IPS DF 4.7 (cell line): ENCODE results near the gene NELFE.
"Not testable (repeated sequence)": the region's sequence is repeated elsewhere in the genome, so short reads cannot be mapped to it uniquely, and the experiment has no call there.

Source experiments
- DNase-seq: peaks from one replicate; pipeline ENCODE4 v3.0.0-alpha.2; 2013; ENCODE audit warnings: low spot score; ENCODE audit errors: extremely low read depth

NELFE gene

GRCh38 chr6:31949926-31950548, 8.7 kb downstream of the NELFE start:
- DNase-seq: no peak

- DNase-seq: no peak
Measured at GRCh38 chr6:31948753-31949413, 9.9 kb downstream of the NELFE start.

- DNase-seq: no peak
Measured at GRCh38 chr6:31948306-31948705, 10.5 kb downstream of the NELFE start.

GRCh38 chr6:31947864-31948263, 10.9 kb downstream of the NELFE start:
- no peak for DNase-seq

- no peak for DNase-seq
Measured at GRCh38 chr6:31947070-31947675, 11.6 kb downstream of the NELFE start.

GRCh38 chr6:31946370-31946885, 12.3 kb downstream of the NELFE start:
- no peak for DNase-seq

GRCh38 chr6:31945507-31946369, 13.0 kb downstream of the NELFE start, which contains the start of gene CFB:
CFB (plus strand) TSS chr6:31946095; CDS start chr6:31946222, 127 bp downstream.
- no peak for DNase-seq

- DNase-seq: no peak
Measured at GRCh38 chr6:31945154-31945506, 13.6 kb downstream of the NELFE start.

GRCh38 chr6:31943742-31944141, 15.0 kb downstream of the NELFE start:
- no peak for DNase-seq

- DNase-seq: no peak
Measured at GRCh38 chr6:31940256-31940664, 18.5 kb downstream of the NELFE start.

GRCh38 chr6:31935823-31936222, 22.9 kb downstream of the NELFE start:
- no peak for DNase-seq

GRCh38 chr6:31935021-31935420, 23.8 kb downstream of the NELFE start:
- DNase-seq: no peak

GRCh38 chr6:31933537-31933936, 25.2 kb downstream of the NELFE start:
- DNase-seq: no peak

- DNase-seq: not testable (repeated sequence)
Measured at GRCh38 chr6:31932137-31932536, 26.6 kb downstream of the NELFE start.

- no peak for DNase-seq
Measured at GRCh38 chr6:31930962-31931361, 27.8 kb downstream of the NELFE start.

GRCh38 chr6:31928672-31928939, 30.2 kb downstream of the NELFE start:
- DNase-seq: no peak

- no peak for DNase-seq
Measured at GRCh38 chr6:31927863-31928671, 30.7 kb downstream of the NELFE start.

GRCh38 chr6:31927242-31927862, 31.4 kb downstream of the NELFE start, which contains the start of gene C2:
C2 (plus strand) TSS chr6:31927717; CDS start chr6:31927753, 36 bp downstream.
- no peak for DNase-seq

- DNase-seq: no peak
Measured at GRCh38 chr6:31922942-31923341, 35.8 kb downstream of the NELFE start.

GRCh38 chr6:31920811-31921210, 38.0 kb downstream of the NELFE start:
- no peak for DNase-seq
